Stomach smooth muscle (tissue), 2 donors: ENCODE measurements around the gene PSMB4.
"Not testable (repeated sequence)": the region's sequence is repeated elsewhere in the genome, so short reads cannot be mapped to it uniquely, and the experiment has no call there.

Experiments
- H3K27ac ChIP-seq: one replicate; pipeline ENCODE4 v1.7.0; 2013; ENCODE audit warnings: mild to moderate bottlenecking, low read length, inconsistent platforms
- H3K27me3 ChIP-seq, 2 donors: one replicate each; pipeline ENCODE4 v1.7.0; 2013; ENCODE audit warnings: low read length in 2 of 2; ENCODE audit not compliant: insufficient read depth in 2 of 2, control insufficient read depth in 1 of 2
- H3K36me3 ChIP-seq, 2 donors: one replicate each; pipeline ENCODE4 v1.7.0; 2013; ENCODE audit warnings: low read length in 2 of 2; ENCODE audit not compliant: control insufficient read depth in 2 of 2, insufficient read depth in 2 of 2
- H3K4me1 ChIP-seq: one replicate; pipeline ENCODE4 v1.7.0; 2013; ENCODE audit warnings: low read length; ENCODE audit not compliant: control insufficient read depth, insufficient read depth
- H3K4me3 ChIP-seq, 2 donors: one replicate each; pipeline ENCODE4 v1.7.0; 2013; ENCODE audit warnings: low read length in 2 of 2
- H3K9ac ChIP-seq, 2 donors: one replicate each; pipeline ENCODE4 v1.7.0; 2013; ENCODE audit warnings: low read length in 2 of 2, mild to moderate bottlenecking in 1 of 2
- H3K9me3 ChIP-seq, 2 donors: one replicate each; pipeline ENCODE4 v1.7.0; 2013; ENCODE audit warnings: low read length in 2 of 2; ENCODE audit not compliant: control insufficient read depth in 2 of 2
- donor health status: healthy.
- donor health status: Pancreatic carcinoma.

PSMB4 gene

DNA sequence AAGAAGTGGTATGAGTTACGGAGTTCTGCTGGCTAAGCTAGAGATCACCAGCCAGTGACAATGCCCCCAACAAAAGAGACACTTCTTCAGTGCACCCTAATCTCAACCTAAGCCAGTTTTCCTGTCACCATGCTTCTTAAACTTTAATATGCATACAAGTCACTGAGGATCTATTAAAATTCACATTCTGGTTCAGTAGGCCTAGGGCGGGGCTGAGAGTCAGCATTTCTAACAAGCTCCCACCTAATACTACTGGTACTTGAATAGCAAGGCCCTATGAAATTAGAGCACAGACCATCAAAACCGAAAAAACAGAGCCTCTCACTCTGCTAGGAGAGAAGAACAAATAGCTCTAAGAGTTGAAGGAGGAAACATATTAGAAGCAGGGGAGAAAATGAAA lies 7.9 kb downstream of the PSMB4 start:
- H3K4me3 ChIP-seq, result no peak overlapping the region
- H3K27me3 ChIP-seq, result no peaks in the 10 kb centered on the region
- no peak overlapping the region for H3K27ac ChIP-seq
- no peaks in the 10 kb centered on the region for H3K9me3 ChIP-seq
- no peaks in the 10 kb centered on the region for H3K4me1 ChIP-seq
- H3K9ac ChIP-seq, result no peak overlapping the region
- peaks cover 69 to 87% of the 10 kb centered on the region in 2 donors for H3K36me3 ChIP-seq

DNA sequence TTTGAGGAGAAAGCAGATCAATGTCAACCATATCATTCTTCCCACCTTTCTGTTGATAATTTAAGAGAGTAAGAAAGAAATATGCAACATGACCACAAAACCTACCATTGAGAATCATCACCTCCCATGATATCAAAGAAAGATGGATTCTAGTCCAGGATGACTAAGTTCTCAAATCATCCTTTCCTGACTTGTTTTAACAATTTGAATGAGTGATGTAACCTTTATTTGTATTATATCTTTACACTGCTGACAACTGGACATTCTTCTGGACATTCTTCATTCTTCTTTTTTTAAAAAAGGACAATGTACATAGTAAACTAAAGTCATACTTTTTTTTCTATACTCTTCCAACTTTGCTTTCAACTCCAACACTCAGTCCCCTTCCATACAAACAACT lies 9.5 kb downstream of the PSMB4 start:
- Histone ChIP-seq H3K36me3 (peaks cover 67 to 78% of the 10 kb centered on the region in 2 donors), H3K27me3 (no peaks in the 10 kb centered on the region), H3K4me1 (no peaks in the 10 kb centered on the region), H3K4me3 (no peak overlapping the region), H3K9me3 (no peaks in the 10 kb centered on the region), H3K9ac (no peak overlapping the region), H3K27ac (no peak overlapping the region)

DNA sequence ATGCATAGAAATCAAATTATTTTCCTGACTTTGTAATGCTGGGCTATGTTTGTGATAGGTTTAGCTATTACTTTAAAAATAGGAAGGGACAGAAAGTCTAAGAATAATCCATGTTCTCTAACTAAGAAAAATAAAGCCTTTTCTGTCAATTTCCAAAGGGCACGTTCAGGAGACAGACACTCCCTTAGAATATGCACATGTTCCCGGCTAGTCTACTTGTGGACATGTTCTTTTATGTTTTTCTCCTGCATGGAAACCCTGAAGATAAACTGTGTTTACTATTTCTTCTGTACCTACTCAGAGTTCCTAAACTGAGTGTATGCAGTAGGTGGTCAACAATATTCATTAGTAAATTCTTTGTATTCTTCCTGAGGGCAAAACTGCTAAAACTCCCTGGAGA lies 12.5 kb downstream of the PSMB4 start:
- no peak overlapping the region for H3K9ac ChIP-seq
- no peak overlapping the region for H3K27ac ChIP-seq
- H3K4me3 ChIP-seq, result no peak overlapping the region
- H3K9me3 ChIP-seq, result no peaks in the 10 kb centered on the region
- peaks cover 62 to 68% of the 10 kb centered on the region in 2 donors for H3K36me3 ChIP-seq
- no peaks in the 10 kb centered on the region for H3K27me3 ChIP-seq
- no peaks in the 10 kb centered on the region for H3K4me1 ChIP-seq

DNA sequence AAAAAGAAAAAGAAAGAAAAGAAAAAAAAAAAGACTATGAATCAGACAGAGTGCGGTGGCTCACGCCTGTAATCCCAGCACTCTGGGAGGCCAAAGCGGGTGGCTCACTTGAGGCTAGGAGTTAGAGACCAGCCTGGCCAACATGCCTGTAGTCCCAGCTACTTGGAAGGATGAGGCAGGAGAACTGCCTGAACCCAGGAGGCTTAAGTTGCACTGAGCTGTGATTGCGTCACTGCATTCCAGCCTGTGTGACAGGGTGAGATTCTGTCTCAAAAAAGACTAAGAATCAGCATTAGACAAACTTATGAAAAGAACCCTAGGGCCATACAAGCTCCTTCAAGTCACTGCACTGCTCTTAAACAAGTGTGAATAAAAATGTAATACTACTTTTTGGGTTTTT lies 16.9 kb downstream of the PSMB4 start:
- Histone ChIP-seq H3K27ac (no peak overlapping the region), H3K36me3 (peaks cover 42 to 44% of the 10 kb centered on the region in 2 donors), H3K9me3 (no peaks in the 10 kb centered on the region), H3K27me3 (no peaks in the 10 kb centered on the region), H3K4me1 (no peaks in the 10 kb centered on the region), H3K4me3 (no peak overlapping the region), H3K9ac (no peak overlapping the region)

DNA sequence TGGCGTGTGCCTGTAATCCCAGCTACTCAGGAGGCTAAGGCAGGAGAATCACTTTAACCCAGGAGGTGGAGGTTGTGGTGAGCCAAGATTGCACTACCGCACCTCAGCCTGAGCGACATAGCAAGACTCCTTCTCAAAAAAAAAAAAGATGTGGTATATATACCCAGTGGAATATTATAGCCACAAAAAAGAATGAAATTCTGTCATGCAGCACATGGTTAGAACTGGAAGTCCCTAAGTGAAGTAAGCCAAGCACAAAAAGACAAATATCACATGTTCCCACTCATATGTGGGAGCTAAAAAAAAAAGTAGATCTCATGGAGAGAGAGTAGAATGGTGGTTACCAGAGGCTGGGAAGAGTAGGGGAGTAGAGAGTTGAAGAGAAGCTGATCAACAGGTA lies 18.7 kb downstream of the PSMB4 start:
- H3K4me3 ChIP-seq, result no peak overlapping the region
- H3K36me3 ChIP-seq, result peaks cover 39 to 41% of the 10 kb centered on the region in 2 donors
- no peaks in the 10 kb centered on the region for H3K4me1 ChIP-seq
- no peaks in the 10 kb centered on the region for H3K9me3 ChIP-seq
- H3K9ac ChIP-seq, result no peak overlapping the region
- H3K27ac ChIP-seq, result no peak overlapping the region
- no peaks in the 10 kb centered on the region for H3K27me3 ChIP-seq

DNA sequence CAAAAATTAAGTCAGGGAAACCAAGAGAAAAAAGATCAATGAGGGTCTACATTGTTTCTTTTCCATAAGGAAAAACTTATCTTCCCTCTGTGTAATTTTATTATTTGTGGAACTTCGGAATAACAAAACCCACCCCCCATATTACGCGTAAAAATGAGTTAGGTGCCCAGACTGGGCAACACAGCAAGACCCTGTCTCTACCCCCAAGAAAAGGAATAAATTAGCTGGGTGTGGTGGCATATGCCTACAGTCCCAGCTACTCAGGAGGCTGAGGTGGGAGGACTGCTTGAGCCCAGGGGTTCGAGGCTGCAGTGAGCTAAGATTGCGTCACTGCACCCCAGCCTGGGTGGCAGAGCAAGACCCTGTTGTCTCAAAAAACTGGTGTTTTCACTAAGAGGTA lies 20.4 kb downstream of the PSMB4 start:
- H3K4me1 ChIP-seq, result no peaks in the 10 kb centered on the region
- no peak overlapping the region for H3K9ac ChIP-seq
- no peak overlapping the region for H3K4me3 ChIP-seq
- H3K9me3 ChIP-seq, result no peaks in the 10 kb centered on the region
- peaks cover 45 to 53% of the 10 kb centered on the region in 2 donors for H3K36me3 ChIP-seq
- no peak overlapping the region for H3K27ac ChIP-seq
- H3K27me3 ChIP-seq, result no peaks in the 10 kb centered on the region

DNA sequence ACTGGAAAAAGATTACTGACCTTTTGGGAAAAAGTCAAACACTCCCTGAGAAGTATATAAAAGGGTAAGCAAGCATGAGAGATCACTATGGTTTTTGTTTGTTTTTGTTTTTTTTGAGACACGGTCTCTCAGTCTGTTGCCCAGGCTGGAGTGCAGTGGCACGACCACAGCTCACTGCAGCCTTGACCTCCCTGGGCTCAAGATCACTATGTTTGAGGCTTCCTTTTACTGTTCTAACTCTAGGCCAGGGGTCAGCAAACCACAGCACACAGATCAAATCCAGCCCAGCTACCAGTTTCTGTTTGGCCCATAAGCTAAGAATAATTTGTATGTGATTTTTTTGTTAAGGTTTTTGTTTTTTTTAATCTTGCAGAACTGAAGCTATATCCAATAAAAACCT lies 25.7 kb downstream of the PSMB4 start:
- Histone ChIP-seq H3K36me3 (peaks cover 52 to 64% of the 10 kb centered on the region in 2 donors), H3K4me3 (no peak overlapping the region), H3K27ac (no peak overlapping the region), H3K27me3 (no peaks in the 10 kb centered on the region), H3K4me1 (no peaks in the 10 kb centered on the region), H3K9ac (no peak overlapping the region), H3K9me3 (no peaks in the 10 kb centered on the region)

DNA sequence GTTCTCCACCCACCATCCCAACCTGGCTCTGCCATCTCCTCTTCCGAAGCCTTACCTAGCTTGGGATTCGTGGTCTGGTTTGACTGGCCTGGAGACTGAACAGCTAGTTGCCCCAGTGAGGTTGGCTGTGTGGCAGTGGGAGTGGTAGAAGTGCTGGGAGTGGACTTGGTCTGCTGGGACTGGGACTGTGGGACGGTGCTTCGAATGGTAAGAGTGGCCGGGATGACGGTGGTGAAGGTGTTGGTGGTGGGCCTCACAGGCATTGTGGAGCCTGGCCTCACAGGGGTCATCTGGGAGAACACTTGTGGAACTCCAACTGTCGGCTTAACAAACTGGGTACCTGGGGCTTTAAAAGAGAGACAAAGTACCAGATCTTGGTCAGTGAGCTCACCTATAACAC lies 28.7 kb downstream of the PSMB4 start:
- Histone ChIP-seq H3K4me1 (no peaks in the 10 kb centered on the region), H3K27ac (no peak overlapping the region), H3K9ac (no peak overlapping the region), H3K36me3 (peaks cover 41 to 54% of the 10 kb centered on the region in 2 donors), H3K9me3 (no peaks in the 10 kb centered on the region), H3K4me3 (no peak overlapping the region), H3K27me3 (no peaks in the 10 kb centered on the region)

DNA sequence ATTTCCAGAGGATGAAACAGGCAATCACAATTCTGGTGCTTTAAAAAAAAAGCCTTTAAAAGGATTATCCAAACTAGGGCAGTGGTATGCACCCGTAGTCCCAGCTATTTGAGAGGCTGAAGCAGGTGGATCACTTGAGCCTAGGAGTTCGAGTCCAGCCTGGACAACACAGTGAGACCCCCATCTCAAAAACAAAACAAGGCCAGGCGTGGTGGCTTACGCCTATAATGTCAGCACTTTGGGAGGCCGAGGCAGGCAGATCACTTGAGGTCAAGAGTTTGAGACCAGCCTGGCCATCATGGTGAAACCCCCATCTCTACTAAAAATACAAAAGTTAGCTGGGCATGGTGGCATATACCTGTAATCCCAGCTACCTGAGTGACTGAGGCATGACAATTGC lies 34.5 kb downstream of the PSMB4 start:
- peaks cover 12 to 20% of the 10 kb centered on the region in 2 donors for H3K36me3 ChIP-seq
- not testable (repeated sequence) for H3K9ac ChIP-seq, H3K4me3 ChIP-seq, H3K9me3 ChIP-seq, H3K27me3 ChIP-seq, H3K4me1 ChIP-seq, H3K27ac ChIP-seq

DNA sequence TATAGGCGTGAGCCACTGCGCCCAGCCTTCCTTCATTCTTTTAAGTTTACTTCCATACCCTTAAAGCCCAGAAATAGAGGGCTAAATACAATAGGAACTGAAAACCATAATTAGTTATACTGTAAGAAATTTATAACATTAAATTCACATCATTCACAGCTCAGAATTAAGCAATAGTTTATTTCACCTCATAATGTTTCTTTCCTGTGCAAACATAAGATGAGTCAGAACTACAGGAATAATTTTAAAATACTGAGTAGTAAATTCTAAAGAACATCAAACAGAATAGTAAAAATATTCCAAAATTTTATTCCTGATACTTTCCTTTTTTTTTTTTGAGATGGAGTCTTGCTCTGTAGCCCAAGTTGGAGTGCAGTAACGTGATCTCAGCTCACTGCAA lies 35.8 kb downstream of the PSMB4 start:
- H3K9ac ChIP-seq, result no peak overlapping the region
- peaks cover 5 to 15% of the 10 kb centered on the region in 2 donors for H3K36me3 ChIP-seq
- H3K27me3 ChIP-seq, result no peaks in the 10 kb centered on the region
- H3K27ac ChIP-seq, result no peak overlapping the region
- no peak overlapping the region for H3K4me3 ChIP-seq
- no peaks in the 10 kb centered on the region for H3K9me3 ChIP-seq
- peaks cover 4% of the 10 kb centered on the region for H3K4me1 ChIP-seq

DNA sequence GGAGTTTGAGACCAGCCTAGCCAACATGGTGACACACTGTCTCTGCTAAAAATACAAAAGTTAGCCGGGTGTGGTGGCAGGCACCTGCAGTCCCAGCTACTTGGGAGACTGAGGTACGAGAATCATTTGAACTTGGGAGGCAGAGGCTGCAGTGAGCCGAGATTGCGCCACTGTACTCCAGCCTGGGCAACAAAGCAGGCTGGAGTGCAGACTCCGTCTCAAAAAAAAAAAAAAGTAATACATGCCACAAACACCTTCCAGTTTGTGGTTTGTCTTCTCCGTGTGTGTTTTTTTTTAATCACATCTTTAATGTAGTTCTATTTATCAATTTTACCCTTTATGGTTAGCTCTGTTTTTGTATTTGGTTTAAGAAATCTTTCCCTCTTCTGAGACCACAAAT lies 37.6 kb downstream of the PSMB4 start:
- Histone ChIP-seq H3K36me3 (peaks cover 13 to 18% of the 10 kb centered on the region in 2 donors), H3K4me1 (peaks cover 8% of the 10 kb centered on the region), H3K27ac (no peak overlapping the region)

More for the DNA sequence above, 37.6 kb downstream of the PSMB4 start:
- Histone ChIP-seq H3K27me3 (no peaks in the 10 kb centered on the region), H3K9ac (no peak overlapping the region), H3K4me3 (no peak overlapping the region), H3K9me3 (no peaks in the 10 kb centered on the region)
